Measurements from ENCODE around the gene HCN4.

HCN4 gene

GRCh38 chr15:73388256-73388781, 19.6 kb upstream of the HCN4 start:
- TF ChIP-seq CTCF (IDR thresholded peaks at IDR 0.05; ENCODE audit: low read depth, low read length): no peak
- DNase-seq (ENCODE audit: low read depth in 2 of 2): peak; percentile 77 to 79

GRCh38 chr15:73387507-73388255, 18.9 kb upstream of the HCN4 start:
- no peak for TF ChIP-seq CTCF (IDR thresholded peaks at IDR 0.05; ENCODE audit: low read depth, low read length)
- H3K4me3 ChIP-seq (replicated peaks in 1 of 2; ENCODE audit: low read depth in 2 of 2, low read length in 2 of 2): no peak overlapping the region
- DNase-seq (ENCODE audit: low read depth in 2 of 2): peak; percentile 77 to 79

More at GRCh38 chr15:73388256-73388781, 19.6 kb upstream of the HCN4 start:
- no peak overlapping the region for H3K4me3 ChIP-seq (replicated peaks in 1 of 2; ENCODE audit: low read depth in 2 of 2, low read length in 2 of 2)

GRCh38 chr15:73386886-73387506, 18.2 kb upstream of the HCN4 start:
- no peak for DNase-seq (ENCODE audit: low read depth in 2 of 2)
- no peak for TF ChIP-seq CTCF (IDR thresholded peaks at IDR 0.05; ENCODE audit: low read depth, low read length)
- H3K4me3 ChIP-seq (replicated peaks in 1 of 2; ENCODE audit: low read depth in 2 of 2, low read length in 2 of 2): no peak overlapping the region

- no peak overlapping the region for H3K4me3 ChIP-seq (replicated peaks in 1 of 2; ENCODE audit: low read depth in 2 of 2, low read length in 2 of 2)
- no peak for TF ChIP-seq CTCF (IDR thresholded peaks at IDR 0.05; ENCODE audit: low read depth, low read length)
- DNase-seq (ENCODE audit: low read depth in 2 of 2): no peak
These were observed 17.5 kb upstream of the HCN4 start for GRCh38 chr15:73386238-73386637.

- no peak overlapping the region for H3K4me3 ChIP-seq (replicated peaks in 1 of 2; ENCODE audit: low read depth in 2 of 2, low read length in 2 of 2)
- TF ChIP-seq CTCF (IDR thresholded peaks at IDR 0.05; ENCODE audit: low read depth, low read length): no peak
These were observed 16.4 kb upstream of the HCN4 start for GRCh38 chr15:73385205-73385604.

GRCh38 chr15:73383310-73384189, 14.8 kb upstream of the HCN4 start:
- H3K4me3 ChIP-seq (replicated peaks in 1 of 2; ENCODE audit: low read depth in 2 of 2, low read length in 2 of 2): no peak overlapping the region
- TF ChIP-seq CTCF (IDR thresholded peaks at IDR 0.05; ENCODE audit: low read depth, low read length): no peak
- no peak for DNase-seq (ENCODE audit: low read depth in 2 of 2)

More at GRCh38 chr15:73385205-73385604, 16.4 kb upstream of the HCN4 start:
- no peak for DNase-seq (ENCODE audit: low read depth in 2 of 2)

Measured in cardiac fibroblast (primary cell).